ENCODE data around the gene METTL1.

The METTL1 gene

GRCh38 chr12:57765698-57766463 is 6.0 kb downstream of the METTL1 start:
- Histone ChIP-seq H3K27me3 (ENCODE audit: insufficient read depth, low read length) (peaks cover 66% of the 10 kb centered on the region), H3K36me3 (ENCODE audit: insufficient read depth, low read depth, low read length) (peaks cover 32% of the 10 kb centered on the region), H3K4me3 (ENCODE audit: low read length) (peak overlapping the region; percentile 82)

GRCh38 chr12:57765003-57765697 is 6.8 kb downstream of the METTL1 start:
- H3K27ac ChIP-seq (ENCODE audit: low read length): no peak overlapping the region
- H3K9me3 ChIP-seq (ENCODE audit: insufficient read depth, low read depth, low read length): no peaks in the 10 kb centered on the region
- peaks cover 69% of the 10 kb centered on the region for H3K27me3 ChIP-seq (ENCODE audit: insufficient read depth, low read length)
- H3K36me3 ChIP-seq (ENCODE audit: insufficient read depth, low read depth, low read length): peaks cover 24% of the 10 kb centered on the region
- peak overlapping the region; percentile 82 for H3K4me3 ChIP-seq (ENCODE audit: low read length)
- H3K9ac ChIP-seq (ENCODE audit: low read depth, low read length): peak overlapping the region; percentile 55; the same call in 1 of the 2 replicates
- peaks cover 9% of the 10 kb centered on the region; the same call in 1 of the 2 replicates for H3K4me1 ChIP-seq (ENCODE audit: insufficient read depth, low read length)

More at GRCh38 chr12:57765698-57766463, 6.0 kb downstream of the METTL1 start:
- no peak overlapping the region for H3K27ac ChIP-seq (ENCODE audit: low read length)
- H3K9me3 ChIP-seq (ENCODE audit: insufficient read depth, low read depth, low read length): no peaks in the 10 kb centered on the region
- H3K9ac ChIP-seq (ENCODE audit: low read depth, low read length): no peak overlapping the region
- H3K4me1 ChIP-seq (ENCODE audit: insufficient read depth, low read length): peaks cover 9% of the 10 kb centered on the region; the same call in 1 of the 2 replicates

- H3K36me3 ChIP-seq (ENCODE audit: insufficient read depth, low read depth, low read length): peaks cover 19% of the 10 kb centered on the region
- H3K27me3 ChIP-seq (ENCODE audit: insufficient read depth, low read length): peaks cover 69% of the 10 kb centered on the region
- H3K4me1 ChIP-seq (ENCODE audit: insufficient read depth, low read length): peaks cover 9% of the 10 kb centered on the region; the same call in 1 of the 2 replicates
- H3K4me3 ChIP-seq (ENCODE audit: low read length): peak overlapping the region; percentile 82
- peak overlapping the region; percentile 55; the same call in 1 of the 2 replicates for H3K9ac ChIP-seq (ENCODE audit: low read depth, low read length)
- H3K9me3 ChIP-seq (ENCODE audit: insufficient read depth, low read depth, low read length): no peaks in the 10 kb centered on the region
- no peak overlapping the region for H3K27ac ChIP-seq (ENCODE audit: low read length)
Measured at GRCh38 chr12:57764662-57765002, 7.3 kb downstream of the METTL1 start.

- H3K36me3 ChIP-seq (ENCODE audit: insufficient read depth, low read depth, low read length): peaks cover 14% of the 10 kb centered on the region
- peak overlapping the region; percentile 82; the same call in 1 of the 2 replicates for H3K4me3 ChIP-seq (ENCODE audit: low read length)
- no peak overlapping the region for H3K27ac ChIP-seq (ENCODE audit: low read length)
- H3K9me3 ChIP-seq (ENCODE audit: insufficient read depth, low read depth, low read length): no peaks in the 10 kb centered on the region
- H3K27me3 ChIP-seq (ENCODE audit: insufficient read depth, low read length): peaks cover 69% of the 10 kb centered on the region
- H3K4me1 ChIP-seq (ENCODE audit: insufficient read depth, low read length): peaks cover 9% of the 10 kb centered on the region; the same call in 1 of the 2 replicates
- no peak overlapping the region for H3K9ac ChIP-seq (ENCODE audit: low read depth, low read length)
Measured at GRCh38 chr12:57763881-57764661, 7.8 kb downstream of the METTL1 start.

GRCh38 chr12:57762463-57762862 is 9.4 kb downstream of the METTL1 start:
- Histone ChIP-seq H3K4me1 (ENCODE audit: insufficient read depth, low read length) (peaks cover 9% of the 10 kb centered on the region; the same call in 1 of the 2 replicates), H3K27me3 (ENCODE audit: insufficient read depth, low read length) (peaks cover 72% of the 10 kb centered on the region), H3K36me3 (ENCODE audit: insufficient read depth, low read depth, low read length) (no peaks in the 10 kb centered on the region), H3K4me3 (ENCODE audit: low read length) (no peak overlapping the region), H3K9ac (ENCODE audit: low read depth, low read length) (no peak overlapping the region), H3K9me3 (ENCODE audit: insufficient read depth, low read depth, low read length) (no peaks in the 10 kb centered on the region), H3K27ac (ENCODE audit: low read length) (no peak overlapping the region)

GRCh38 chr12:57761391-57761998 is 10.4 kb downstream of the METTL1 start:
- Histone ChIP-seq H3K27ac (ENCODE audit: low read length) (no peak overlapping the region), H3K9me3 (ENCODE audit: insufficient read depth, low read depth, low read length) (no peaks in the 10 kb centered on the region), H3K4me3 (ENCODE audit: low read length) (no peak overlapping the region), H3K9ac (ENCODE audit: low read depth, low read length) (no peak overlapping the region), H3K4me1 (ENCODE audit: insufficient read depth, low read length) (peaks cover 6% of the 10 kb centered on the region; the same call in 1 of the 2 replicates), H3K27me3 (ENCODE audit: insufficient read depth, low read length) (peaks cover 72% of the 10 kb centered on the region), H3K36me3 (ENCODE audit: insufficient read depth, low read depth, low read length) (no peaks in the 10 kb centered on the region)

GRCh38 chr12:57760347-57760982 is 11.4 kb downstream of the METTL1 start:
- H3K36me3 ChIP-seq (ENCODE audit: insufficient read depth, low read depth, low read length): no peaks in the 10 kb centered on the region
- H3K27me3 ChIP-seq (ENCODE audit: insufficient read depth, low read length): peaks cover 72% of the 10 kb centered on the region
- no peak overlapping the region for H3K27ac ChIP-seq (ENCODE audit: low read length)
- no peak overlapping the region for H3K4me3 ChIP-seq (ENCODE audit: low read length)
- H3K9ac ChIP-seq (ENCODE audit: low read depth, low read length): no peak overlapping the region
- no peaks in the 10 kb centered on the region for H3K9me3 ChIP-seq (ENCODE audit: insufficient read depth, low read depth, low read length)
- peaks cover 7% of the 10 kb centered on the region; the same call in 1 of the 2 replicates for H3K4me1 ChIP-seq (ENCODE audit: insufficient read depth, low read length)

- Histone ChIP-seq H3K9me3 (ENCODE audit: insufficient read depth, low read depth, low read length) (no peaks in the 10 kb centered on the region), H3K4me1 (ENCODE audit: insufficient read depth, low read length) (peaks cover 7% of the 10 kb centered on the region; the same call in 1 of the 2 replicates), H3K27ac (ENCODE audit: low read length) (no peak overlapping the region), H3K27me3 (ENCODE audit: insufficient read depth, low read length) (peaks cover 67% of the 10 kb centered on the region), H3K36me3 (ENCODE audit: insufficient read depth, low read depth, low read length) (no peaks in the 10 kb centered on the region), H3K4me3 (ENCODE audit: low read length) (no peak overlapping the region), H3K9ac (ENCODE audit: low read depth, low read length) (no peak overlapping the region)
Measured at GRCh38 chr12:57759360-57759980, 12.4 kb downstream of the METTL1 start.

- Histone ChIP-seq H3K4me3 (ENCODE audit: low read length) (no peak overlapping the region), H3K27ac (ENCODE audit: low read length) (no peak overlapping the region), H3K36me3 (ENCODE audit: insufficient read depth, low read depth, low read length) (no peaks in the 10 kb centered on the region), H3K9ac (ENCODE audit: low read depth, low read length) (no peak overlapping the region), H3K27me3 (ENCODE audit: insufficient read depth, low read length) (peaks cover 67% of the 10 kb centered on the region), H3K9me3 (ENCODE audit: insufficient read depth, low read depth, low read length) (no peaks in the 10 kb centered on the region), H3K4me1 (ENCODE audit: insufficient read depth, low read length) (peaks cover 12% of the 10 kb centered on the region; the same call in 1 of the 2 replicates)
Measured at GRCh38 chr12:57758552-57759359, 13.1 kb downstream of the METTL1 start.

GRCh38 chr12:57757771-57758170 is 14.1 kb downstream of the METTL1 start:
- H3K4me1 ChIP-seq (ENCODE audit: insufficient read depth, low read length): peaks cover 17% of the 10 kb centered on the region
- H3K36me3 ChIP-seq (ENCODE audit: insufficient read depth, low read depth, low read length): no peaks in the 10 kb centered on the region
- no peak overlapping the region for H3K4me3 ChIP-seq (ENCODE audit: low read length)
- H3K9me3 ChIP-seq (ENCODE audit: insufficient read depth, low read depth, low read length): no peaks in the 10 kb centered on the region
- H3K27ac ChIP-seq (ENCODE audit: low read length): no peak overlapping the region
- peaks cover 66% of the 10 kb centered on the region for H3K27me3 ChIP-seq (ENCODE audit: insufficient read depth, low read length)
- H3K9ac ChIP-seq (ENCODE audit: low read depth, low read length): no peak overlapping the region
